Measurements from ENCODE around the gene CCDC38. TPM values are rescaled to one million over a fixed set of nuclear protein-coding genes. Genes with fewer than 3 reads are reported as not detected.

CCDC38 gene
- total RNA-seq, 1 donor from 2014 or later = not detected

Other genes starting within 250 kb of the CCDC38 start
- 654 and 670 TPM in 2 replicates for gene NTN4, start 151.8 kb downstream of the CCDC38 start, total RNA-seq
- 15.7 and 18.1 TPM in 2 replicates for gene SNRPF, start 83.7 kb downstream of the CCDC38 start, total RNA-seq
- not detected in 2 replicates for gene AMDHD1, start 717 bp upstream of the CCDC38 start, total RNA-seq
- 0.50 and 1.7 TPM in 2 replicates for gene HAL, start 53.7 kb upstream of the CCDC38 start, total RNA-seq
- 68.3 and 69.4 TPM in 2 replicates for gene LTA4H, start 93.0 kb upstream of the CCDC38 start, total RNA-seq

Measured in osteocyte (in vitro differentiated cells).